HG03342 (cell line): ENCODE results near the gene INPP4B.

Source experiments
- ATAC-seq: cut with Tn5 transposase; IDR thresholded peaks from one replicate; pipeline ENCODE4 v1.9.1; 2021; ENCODE audit warnings: mild to moderate bottlenecking, moderate library complexity; ENCODE audit not compliant: unreplicated experiment

INPP4B gene

GRCh38 chr4:142741995-142742394 is 104.1 kb downstream of the INPP4B start:
- no peak for ATAC-seq

- no peak for ATAC-seq
Observed at GRCh38 chr4:142728233-142728632, 117.9 kb downstream of the INPP4B start.

- no peak for ATAC-seq
Observed at GRCh38 chr4:142727149-142727548, 119.0 kb downstream of the INPP4B start.

DNA sequence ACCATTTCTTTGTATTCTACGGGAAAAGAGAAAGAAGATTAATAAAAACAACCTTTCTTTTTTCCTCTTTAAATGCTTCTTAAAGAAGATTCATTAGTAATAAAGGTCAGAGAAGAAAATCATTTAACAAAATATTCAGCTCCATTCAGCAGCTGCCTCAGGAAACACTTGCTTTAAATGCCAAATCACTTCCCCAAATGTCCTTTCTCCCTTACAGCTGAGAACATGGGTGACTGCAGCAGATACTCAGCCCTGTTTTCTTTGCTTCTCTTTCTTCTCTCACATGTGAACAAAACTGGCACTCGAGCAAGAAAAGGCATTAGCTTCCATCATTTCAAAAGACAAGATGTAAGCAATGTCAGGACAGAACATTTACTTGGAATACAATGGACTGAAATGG is 120.2 kb downstream of the INPP4B start:
- ATAC-seq: no peak

DNA sequence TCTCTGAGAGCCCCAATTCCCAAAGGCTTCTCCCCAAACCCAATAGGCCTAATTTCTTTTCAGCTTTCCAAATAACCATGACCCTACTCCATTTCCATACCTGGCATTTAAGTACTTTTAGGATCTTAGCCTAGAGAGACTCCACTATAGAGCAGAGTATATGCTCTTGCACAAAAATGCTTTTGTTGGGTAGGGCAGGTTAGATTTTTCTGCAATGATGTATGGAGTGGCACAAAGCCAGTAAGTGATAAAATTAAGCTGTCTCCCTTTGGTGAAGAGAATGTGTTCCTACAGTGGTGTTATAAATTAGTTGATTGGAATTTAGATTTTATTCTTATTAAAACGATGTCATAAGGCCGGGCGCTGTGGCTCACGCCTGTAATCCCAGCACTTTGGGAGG is 124.9 kb downstream of the INPP4B start:
- no peak for ATAC-seq

DNA sequence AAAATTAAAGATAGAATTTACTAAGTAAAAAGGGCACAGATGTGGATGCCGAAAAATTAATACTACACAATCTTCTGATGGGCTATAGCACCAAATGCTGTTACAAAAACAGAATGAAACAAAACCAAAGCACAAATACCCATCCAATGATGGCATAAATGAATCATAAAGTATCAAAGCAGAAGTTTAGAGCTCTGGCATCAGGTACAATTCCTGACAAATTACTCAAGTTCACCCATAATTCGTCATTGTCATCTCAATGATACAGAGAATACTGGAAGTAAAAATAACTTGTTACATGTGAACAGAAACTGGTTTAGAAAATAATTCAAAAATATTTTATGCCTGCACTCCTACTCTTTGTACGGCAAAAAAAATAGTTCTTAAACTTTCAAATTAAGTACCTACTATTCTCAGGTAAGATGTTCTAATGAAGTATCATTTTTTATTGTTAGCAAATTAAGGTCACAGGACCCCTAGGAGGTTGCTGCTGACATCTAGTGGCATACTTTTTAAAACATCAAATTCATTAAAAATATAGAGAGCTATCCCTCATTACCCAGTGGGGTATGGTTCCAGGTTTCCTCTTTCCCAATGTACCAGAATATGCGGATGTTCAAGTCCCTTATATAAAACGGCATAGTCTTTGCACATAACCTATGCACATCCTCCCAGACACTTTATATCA is 126.1 kb downstream of the INPP4B start:
- no peak for ATAC-seq

GRCh38 chr4:142718981-142719380 is 127.1 kb downstream of the INPP4B start:
- ATAC-seq: no peak

DNA sequence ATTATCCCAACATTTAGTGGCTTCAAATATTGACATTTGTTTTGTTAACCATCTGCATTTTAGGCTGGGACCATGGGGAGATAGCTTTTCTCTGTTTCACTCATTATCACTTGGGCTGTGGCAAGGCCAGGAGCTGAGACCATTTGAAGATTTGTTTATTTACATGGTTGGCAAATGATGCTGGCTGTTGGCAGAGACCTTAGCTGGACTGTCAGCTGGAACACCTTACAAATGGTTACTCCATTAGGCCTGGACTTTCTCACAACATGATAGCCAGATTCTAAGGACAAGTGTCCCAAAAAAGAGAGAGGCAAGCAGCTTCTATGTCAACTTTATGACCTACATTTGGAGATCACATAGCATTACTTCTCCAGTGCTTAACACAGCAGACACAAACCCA is 130.4 kb downstream of the INPP4B start:
- ATAC-seq: no peak

GRCh38 chr4:142713282-142714030 is 132.6 kb downstream of the INPP4B start:
- no peak for ATAC-seq

DNA sequence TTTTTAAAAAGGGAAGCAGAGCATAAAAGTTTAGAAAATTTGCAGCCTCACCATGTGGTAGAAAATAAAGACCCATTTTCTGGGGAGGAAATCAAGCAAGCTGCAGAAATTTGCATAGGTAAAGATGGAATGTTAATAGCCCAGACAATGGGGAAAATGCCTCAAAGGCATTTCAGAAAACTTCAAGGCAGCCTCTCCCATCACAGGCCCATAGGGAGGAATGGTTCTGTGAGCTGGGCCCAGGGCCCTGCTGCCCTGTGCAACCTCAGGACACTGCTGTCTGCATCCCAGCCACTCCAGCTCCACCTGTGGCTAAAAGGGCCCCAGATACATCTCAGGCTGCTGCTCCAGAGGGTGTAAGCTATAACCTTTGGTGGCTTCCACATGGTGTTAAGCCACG is 137.9 kb downstream of the INPP4B start:
- no peak for ATAC-seq

- ATAC-seq: no peak
Observed at GRCh38 chr4:142707401-142707800, 138.7 kb downstream of the INPP4B start.

DNA sequence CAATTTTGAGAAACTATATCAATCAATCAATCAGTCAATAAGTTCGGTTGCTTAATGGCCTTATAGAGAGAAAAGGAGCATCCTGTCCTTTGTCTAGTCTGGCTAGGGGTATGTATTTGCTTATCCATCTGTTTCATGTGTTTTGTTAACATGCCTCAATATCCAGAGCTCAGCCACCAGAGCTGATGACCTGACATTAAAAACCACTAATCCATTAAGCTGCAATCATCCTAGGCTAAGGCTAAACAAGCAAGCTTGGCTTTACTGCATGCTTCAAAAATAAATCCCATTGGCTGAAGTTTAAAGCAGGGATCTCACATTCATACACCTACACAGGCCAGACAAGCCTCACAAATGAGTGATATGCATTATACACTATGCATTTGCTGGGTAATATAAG is 139.7 kb downstream of the INPP4B start:
- ATAC-seq: no peak

DNA sequence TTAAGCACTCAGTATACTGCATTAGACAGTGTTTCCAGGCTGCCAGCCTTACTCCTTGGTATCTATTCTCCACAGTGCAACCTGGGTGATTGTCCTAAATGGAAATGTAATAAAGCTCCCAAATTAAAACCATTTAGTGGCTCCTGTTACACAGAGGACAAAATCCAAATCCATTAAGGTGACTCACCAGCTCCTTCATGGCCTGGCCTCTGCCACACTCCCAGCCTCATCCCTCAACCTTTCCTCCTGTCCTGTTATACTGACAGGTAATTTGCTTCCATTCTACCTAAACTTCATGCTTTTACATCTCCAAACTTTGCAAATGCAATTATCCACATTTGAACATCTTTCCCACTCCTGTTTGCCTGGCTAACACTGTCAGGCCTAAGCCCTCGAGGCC is 140.3 kb downstream of the INPP4B start:
- no peak for ATAC-seq

GRCh38 chr4:142703694-142704309 is 142.3 kb downstream of the INPP4B start:
- no peak for ATAC-seq

DNA sequence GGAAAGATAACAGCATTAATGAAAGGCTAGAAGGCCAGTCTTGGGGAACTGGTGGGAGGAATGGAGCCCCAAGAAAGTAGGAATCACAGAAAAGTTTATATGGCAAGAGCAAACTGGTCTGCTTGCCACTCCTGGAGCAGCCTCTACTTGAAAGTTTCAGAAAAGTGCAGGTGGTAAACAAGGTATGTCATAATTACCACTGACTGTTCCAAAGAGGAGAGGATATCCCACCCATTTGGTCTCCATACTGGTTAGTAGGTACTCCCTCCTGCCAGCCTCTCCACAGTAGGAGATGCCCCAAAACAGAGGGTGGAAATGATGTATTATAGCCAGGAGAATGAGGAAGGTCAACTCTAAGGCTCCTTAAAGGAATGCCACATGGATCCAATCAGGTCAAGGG is 145.1 kb downstream of the INPP4B start:
- ATAC-seq: no peak

DNA sequence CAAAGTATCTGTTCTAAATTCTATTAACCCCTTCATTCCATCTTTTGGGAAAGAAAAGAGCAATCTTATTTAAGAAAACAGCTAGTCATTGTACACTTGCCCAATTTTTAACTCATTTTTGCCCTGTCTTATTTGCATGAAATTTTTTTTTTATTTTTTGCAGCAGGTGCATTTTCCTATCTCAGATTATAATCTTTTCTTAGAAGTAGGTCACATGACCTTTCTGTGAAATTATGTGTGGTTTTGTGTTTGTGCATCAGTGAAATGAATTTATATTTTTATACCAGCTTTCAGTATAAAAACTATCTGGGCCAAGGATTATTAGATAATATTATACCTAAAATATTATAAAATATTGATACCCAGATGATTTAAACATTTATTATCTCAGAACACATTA is 145.6 kb downstream of the INPP4B start:
- no peak for ATAC-seq

DNA sequence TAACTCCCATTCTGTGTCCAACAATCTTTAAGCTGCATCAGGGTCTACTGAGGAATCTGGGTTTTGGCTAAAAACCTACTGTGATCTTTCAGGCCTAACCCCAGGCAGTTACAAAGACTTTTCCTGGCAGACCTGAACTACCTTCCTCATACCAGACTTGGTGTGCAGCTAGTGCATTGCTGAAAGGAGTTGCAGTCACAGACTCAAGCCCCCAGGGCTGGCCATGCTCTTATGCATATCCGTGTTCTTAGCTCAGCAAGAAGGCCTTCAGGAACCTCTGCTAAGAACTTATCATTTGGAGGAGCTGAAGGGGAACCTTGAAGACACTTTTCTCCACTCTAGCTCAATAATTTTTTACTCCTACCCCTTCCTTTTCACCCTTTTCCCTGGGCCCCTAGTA is 147.5 kb downstream of the INPP4B start:
- no peak for ATAC-seq

GRCh38 chr4:142697928-142698327 is 148.2 kb downstream of the INPP4B start:
- ATAC-seq: no peak

DNA sequence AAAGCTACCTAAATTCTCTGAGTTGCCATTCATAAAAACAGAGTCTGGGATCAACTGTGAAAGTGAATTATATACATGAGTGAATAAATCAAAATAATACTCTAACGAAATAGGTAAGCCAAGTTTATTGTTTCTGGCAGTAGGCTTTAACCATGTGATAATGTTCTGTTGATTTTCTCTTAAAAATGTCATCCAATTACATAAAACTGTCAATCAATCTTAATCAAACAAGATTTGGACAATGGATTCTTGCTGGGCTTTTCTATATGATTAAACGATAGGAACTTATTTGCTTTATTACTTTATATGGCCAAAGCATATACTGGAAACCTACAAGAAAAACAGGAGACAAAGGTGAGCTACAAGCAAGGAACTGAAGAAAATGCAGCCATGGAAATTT is 148.8 kb downstream of the INPP4B start:
- no peak for ATAC-seq

- ATAC-seq: no peak
Observed at GRCh38 chr4:142696334-142697122, 149.6 kb downstream of the INPP4B start.

- ATAC-seq: no peak
Observed at GRCh38 chr4:142690406-142691163, 155.5 kb downstream of the INPP4B start.
